ENCODE results near the gene MEGF10.

The MEGF10 gene

DNA sequence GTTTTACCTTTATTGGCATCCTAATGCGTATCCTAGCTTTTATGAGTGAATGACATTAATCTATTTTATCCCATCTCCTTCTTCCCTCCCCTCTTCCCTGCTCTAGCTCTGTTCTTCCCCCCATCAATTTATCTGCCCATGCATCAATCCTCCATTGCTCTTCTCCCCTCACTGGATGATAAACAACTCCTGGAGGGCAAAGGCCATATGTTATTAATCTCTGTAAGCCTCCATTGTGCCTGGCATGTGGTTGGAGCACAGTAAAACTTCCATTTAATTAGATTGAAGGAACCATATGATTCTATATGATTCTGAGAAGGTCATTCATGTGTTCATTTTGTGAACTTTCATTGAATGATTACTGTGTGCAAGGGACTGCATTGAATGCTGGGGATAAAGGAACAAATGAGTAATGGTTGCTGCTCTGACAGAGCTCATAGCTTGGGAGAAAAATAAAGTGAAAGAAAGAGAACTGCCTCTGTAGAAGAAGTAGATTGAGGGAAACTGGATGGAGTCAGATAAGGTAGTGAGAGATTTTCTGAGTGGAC lies 85.0 kb downstream of the MEGF10 start:
- no peak for DNase-seq

DNA sequence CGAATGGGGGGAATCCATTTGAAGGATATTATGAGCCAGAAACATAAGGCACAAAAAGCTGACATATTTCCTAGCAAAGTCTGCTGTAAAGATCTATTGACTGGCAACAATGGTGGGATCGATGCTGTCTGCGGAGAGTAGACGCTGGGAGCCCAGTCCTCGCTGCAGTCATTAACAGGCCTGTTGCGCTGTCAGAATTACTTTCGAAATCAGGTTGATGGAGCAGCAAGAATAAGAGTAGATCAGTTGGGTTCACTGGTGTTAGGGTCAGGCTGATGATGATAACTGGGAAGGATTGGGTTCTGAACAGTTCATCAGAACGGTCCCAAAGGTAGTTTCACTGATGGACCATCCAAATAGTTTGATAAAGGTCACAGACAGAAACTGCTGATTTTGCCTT lies 87.1 kb downstream of the MEGF10 start:
- DNase-seq: no peak

DNA sequence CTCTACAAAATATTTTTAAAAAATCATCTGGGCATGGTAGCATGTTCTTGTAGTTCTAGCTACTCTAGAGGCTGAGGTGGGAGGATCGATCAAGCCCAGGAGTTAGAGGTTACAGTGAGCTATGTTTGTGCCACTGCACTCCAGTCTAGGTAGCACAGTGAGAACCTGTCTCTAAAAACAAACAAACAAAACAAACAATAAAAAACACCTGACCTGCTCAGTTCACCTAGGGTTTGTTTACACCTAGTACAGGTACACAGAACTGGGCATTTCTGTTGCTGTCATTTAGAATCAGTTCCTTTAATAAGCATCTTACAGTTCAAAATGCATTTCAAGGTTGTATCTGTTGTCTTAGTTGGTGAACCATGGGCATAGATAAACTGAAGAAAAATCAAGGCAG lies 95.3 kb downstream of the MEGF10 start:
- DNase-seq: no peak

DNA sequence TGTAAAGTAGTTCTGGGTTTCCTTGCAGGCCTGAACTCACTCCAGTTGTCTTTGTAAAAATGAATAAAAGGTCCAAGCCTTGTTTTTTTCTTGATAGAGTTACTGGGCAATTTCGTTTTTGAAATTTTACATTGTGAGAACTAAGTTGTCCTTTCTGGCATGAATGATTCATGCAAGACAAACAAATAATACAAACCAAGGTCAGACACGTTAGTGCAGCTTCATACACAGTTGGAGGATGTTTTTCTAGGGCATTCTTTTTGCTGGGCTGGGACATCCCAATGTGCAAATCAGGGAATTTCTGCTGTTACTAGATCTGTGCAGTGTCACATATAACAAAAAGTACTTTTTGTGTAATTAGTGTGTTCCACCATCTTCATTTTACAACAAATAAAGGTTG lies 96.0 kb downstream of the MEGF10 start:
- DNase-seq: no peak

DNA sequence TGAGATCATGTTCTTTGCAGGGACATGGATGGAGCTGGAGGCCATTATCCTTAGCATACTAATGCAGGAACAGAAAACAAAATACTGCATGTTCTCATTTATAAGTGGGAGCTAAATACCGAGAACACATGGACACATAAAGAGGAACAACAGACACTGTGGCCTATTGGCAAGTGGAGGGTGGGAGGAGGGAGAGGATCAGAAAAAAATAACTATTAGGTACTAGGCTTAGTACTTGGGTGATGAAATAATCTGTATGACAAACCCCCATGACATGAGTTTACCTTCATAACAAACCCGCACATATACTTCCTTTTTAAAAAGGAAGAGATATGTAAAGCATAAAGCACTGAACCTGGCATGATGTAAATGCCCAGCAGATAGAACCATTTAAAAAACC lies 99.0 kb downstream of the MEGF10 start:
- no peak for DNase-seq

DNA sequence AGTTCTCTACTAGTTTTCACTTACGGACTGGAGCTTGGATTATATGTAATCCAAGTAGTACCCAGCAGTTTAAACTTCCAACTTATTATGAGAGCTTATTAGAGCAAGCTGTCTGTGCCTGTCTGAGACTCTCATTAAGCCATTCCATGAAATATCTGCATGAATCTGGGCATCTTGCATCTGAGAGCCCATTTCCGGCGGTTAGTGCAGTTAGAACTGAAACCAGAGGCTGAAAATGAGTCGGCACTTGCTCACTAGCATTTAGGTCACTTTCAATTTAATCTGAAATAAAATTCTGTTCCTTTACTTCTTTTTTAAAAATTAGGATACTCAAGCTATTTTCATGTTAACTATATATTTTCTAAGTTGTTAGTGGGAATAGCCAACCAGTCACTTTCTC lies 102.2 kb downstream of the MEGF10 start:
- DNase-seq: no peak

DNA sequence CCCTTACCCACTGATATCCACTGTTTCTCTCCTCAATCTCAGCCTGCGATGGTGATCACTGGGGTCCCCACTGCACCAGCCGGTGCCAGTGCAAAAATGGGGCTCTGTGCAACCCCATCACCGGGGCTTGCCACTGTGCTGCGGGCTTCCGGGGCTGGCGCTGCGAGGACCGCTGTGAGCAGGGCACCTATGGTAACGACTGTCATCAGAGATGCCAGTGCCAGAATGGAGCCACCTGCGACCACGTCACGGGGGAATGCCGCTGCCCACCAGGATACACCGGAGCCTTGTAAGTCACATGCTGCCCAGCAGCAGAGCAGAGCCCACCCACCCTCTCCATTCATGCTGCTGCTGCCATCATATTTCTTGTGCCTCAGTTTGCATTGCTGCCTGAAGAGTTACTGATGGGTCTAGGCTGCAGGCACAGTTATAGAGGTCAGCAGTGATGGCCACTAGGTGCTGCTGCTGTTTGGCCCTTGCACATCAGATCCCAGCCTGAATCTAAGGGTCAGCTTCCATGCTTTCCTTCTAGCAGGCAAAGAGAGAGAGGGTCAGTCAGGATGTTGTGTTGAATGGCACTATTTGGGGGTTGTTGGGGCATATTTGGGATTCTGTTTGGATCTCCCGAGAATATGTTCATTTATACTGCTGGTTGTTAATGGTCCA lies 106.0 kb downstream of the MEGF10 start:
- no peak for DNase-seq

DNA sequence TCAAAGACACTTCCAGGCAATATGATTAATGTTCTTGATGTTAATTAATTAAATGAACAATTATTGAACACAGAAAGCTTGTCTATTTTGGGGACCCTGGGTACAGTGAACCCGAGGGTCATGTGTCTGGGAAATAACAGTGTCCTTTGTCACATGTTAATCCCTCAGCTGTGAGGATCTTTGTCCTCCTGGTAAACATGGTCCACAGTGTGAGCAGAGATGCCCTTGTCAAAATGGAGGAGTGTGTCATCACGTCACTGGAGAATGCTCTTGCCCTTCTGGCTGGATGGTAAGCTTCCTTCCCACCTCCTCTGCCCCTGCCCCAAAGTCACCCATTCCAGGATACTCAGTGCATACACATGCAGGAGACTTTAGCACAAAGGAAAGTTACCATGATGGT lies 107.9 kb downstream of the MEGF10 start:
- no peak for DNase-seq

DNA sequence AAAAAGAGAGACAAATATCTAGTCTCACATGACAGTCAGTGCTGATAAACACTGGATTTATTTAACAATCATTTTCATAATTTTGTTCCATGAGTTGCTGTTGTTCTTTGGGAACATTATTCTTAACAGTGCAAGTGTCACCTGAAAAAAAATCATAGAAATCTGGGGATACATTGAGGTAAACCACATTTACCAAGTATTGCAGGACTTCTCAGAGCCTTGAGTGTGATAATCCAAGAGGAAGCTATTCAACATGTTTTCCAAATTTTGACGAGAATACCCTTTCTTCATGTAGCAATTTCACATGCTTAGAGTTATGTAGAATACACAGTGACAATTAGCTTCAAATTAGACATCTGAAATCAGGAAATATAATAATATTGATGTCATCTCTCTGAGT lies 108.5 kb downstream of the MEGF10 start:
- DNase-seq: no peak

DNA sequence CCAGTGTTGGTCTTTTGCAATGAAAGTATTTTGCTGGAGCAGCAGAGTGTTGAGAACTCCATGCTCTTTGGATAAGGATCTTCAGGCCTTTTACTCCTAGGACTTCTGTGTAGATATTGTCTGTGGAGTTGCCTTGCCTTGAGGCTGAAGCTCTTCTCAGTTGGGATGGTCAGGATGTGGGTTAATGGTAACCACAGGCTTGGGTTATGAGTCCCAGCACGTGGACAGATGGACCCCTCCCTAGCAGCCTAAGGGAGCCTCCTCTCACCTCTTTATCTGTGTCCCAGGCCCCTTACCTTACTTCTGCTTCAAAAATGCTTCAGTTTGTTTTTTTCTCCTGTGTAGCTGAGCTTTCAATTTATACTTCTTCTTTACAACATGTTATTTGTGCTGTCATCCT lies 109.9 kb downstream of the MEGF10 start:
- DNase-seq: no peak

DNA sequence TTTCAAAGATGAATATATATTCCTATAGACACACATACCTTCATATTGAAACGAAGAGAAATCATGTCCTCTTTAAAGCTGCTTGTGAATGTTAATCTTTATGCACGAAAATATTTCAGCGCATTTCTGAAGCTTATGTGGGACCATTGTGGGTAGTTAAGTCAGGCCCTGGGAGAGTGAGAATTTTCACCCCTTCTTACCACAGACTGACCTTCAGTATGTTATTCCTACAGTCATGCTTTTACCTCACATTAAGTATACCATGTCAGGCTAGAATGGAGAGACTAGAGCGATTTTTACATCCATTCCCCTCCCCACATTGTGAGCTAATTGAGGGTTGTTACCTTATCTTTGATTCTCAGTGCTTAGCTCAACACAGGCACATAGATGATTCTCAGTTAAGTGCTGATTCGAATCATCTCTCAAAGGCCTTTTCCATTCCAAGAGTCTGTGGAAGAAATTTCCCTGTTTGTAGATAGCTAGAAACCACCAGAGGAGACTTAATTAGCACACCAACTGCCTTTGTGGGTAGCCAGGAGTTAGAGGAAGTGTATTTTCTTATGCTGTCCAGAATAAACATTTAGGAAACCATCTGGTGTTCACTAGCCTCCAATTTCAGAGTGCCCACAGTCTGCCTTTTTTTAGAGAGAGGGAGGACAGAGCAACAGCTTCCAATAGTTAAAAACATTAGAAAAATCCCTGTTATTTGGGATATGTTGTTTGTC lies 110.5 kb downstream of the MEGF10 start:
- no peak for DNase-seq

DNA sequence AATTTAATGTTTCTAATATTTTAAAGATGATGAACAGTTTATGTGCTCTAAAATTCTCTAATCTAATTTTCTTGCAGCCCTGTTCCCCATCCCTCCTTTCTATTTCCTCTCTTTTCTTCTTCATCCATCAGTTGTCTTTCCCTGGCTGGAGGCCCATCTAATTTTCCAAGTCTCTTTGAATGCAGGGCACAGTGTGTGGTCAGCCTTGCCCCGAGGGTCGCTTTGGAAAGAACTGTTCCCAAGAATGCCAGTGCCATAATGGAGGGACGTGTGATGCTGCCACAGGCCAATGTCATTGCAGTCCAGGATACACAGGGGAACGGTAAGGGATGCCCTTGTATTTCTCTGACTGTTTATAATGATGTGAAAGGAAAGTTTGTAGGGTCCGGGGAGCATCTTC lies 111.8 kb downstream of the MEGF10 start:
- no peak for DNase-seq

DNA sequence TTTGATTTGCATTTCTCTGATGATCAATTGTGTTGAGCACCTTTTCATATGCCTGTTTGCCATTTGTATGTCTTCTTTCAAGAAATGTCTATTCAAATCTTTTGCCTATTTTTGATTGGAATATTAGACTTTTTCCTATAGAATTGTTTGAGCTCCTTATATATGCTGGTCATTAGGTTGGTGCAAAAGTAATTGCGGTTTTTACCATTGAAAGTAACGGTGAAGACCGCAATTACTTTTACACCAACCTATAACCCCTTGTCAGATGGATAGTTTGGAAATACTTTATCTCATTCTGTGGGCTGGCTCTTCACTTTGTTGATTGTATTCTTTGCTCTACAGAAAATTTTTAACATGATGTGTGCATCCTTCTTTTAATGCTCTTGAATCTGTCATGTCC lies 113.6 kb downstream of the MEGF10 start:
- DNase-seq: no peak

DNA sequence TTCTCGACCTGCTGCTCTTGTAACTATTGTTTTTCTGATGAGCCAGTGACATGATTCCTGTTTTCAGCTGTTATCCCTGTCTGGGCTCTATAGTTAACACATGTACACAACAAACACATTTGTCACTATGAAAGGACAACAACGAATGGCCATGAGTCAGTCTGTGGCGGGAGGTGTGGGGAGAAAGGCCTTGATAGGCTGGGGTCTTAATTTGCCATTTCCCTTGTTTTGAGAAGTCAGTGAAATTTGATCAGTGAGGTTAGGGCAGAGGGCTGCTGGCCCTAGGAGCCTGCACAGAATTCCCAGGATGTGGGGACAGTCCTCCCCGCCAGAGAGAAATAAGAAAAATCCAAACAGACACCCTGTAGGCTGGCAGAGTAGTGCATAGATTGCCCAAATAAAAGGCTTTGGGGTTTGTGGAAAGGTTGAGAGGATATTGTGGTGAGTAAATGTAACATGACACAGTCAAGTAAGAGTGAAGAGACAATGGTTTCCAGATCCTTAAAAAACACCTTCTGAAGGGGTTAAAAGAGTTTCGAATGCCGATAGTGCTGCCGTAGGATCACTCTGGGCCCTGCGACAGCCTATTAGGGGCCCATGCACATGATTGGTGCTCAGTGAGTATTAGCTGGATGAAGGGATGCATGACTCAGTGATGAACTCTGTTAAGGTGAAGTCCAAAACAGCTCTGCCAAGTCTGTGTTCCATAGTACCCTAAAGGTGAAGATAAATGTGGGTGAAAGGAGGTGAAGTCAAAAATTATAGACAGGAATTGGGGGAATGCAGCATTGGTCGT lies 115.9 kb downstream of the MEGF10 start:
- DNase-seq: no peak

DNA sequence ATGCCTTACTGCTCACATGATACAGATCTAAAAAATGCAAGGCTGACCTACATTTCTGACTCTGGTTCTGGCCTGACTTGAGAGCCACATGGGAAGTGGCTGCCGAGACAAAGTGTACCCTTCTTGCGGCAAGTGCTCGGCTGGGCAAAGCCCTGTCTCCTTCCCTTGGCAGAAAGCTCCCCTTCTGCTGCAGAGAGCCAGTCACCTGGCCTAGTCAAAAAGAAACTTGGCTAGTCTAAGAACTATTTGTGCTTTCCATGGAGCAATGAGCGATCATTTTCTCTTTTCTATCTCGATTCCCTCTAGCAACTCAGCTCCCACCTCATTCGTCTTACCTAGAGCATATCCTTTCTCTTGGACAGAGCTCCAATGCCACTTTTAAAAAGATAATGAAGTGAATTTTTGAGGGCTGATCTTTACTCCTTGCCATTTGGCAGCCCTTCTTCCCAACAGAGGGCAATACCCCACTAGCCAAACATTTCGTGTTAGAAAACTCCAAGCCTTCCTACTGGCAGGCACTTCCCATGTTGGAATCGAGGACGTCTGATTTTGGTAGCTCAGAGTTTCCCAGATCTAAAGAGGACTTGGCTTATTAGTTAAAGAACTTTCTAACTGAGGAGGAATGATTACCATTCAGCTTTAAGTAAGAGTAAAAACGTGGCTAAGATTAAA lies 118.8 kb downstream of the MEGF10 start:
- DNase-seq: no peak

DNA sequence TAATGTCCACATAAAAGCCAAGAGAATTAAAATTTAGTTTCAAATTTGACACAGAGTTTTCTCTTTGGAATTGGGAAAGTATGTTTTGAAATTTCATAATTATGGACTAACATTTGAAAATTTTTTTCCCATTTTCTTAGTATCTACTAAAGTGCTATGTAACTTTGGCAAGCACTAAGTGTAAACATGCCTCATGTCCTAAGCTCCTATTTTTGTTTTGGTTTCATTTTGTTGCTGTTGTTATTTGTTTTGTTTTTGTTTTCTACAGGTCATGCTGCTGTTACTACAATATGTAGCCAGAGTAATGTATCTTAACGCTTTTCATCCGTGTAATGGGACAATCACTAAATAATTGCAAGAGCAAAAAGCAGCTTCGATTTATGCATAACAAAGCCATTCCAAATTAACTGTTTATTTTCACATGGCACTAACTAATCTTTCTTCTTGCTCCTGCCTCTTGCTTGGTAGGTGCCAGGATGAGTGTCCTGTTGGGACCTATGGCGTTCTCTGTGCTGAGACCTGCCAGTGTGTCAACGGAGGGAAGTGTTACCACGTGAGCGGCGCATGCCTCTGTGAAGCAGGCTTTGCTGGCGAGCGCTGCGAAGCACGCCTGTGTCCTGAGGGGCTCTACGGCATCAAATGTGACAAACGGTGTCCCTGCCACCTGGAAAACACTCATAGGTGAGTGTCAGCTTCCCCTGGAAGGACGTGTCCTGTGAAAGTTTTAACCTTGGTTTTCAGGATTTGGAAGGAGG lies 119.5 kb downstream of the MEGF10 start:
- no peak for DNase-seq

DNA sequence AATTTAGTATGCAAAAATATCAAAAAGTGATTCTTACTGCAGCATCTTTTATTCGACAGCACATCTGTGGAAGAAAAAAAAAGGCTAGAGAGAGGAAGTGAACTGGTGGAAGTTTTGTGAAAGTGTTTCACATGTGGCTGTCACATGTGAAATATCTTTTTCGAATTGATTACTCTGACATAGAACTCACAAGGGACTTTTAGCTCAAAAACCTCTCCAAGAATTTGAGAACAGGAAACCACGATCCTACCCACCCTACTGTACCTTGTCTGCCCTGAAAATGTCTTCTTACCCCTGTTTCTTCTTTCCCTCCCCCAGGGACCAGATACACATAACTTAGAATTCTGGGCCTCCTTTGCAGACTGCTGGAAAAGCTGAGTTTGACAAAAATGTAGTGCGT lies 120.4 kb downstream of the MEGF10 start:
- DNase-seq: no peak

DNA sequence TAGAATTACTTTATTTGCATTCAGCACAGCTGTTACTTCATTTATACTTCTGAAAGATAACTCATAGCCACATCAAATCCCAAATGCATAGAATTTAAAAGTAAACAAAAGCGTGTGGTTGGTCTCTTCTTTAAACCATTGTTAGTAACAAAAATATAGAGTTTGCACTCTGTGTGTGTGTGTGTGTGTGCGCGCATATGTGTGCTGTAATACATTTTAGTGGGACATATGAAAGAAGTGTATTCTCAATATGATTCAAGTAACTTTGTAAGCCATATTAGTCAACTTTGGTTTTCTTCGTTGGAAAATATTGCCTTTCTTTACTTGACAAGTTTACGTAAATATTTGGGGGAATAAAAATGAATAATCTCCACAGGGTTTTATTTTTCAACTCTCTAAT lies 120.8 kb downstream of the MEGF10 start:
- no peak for DNase-seq

DNA sequence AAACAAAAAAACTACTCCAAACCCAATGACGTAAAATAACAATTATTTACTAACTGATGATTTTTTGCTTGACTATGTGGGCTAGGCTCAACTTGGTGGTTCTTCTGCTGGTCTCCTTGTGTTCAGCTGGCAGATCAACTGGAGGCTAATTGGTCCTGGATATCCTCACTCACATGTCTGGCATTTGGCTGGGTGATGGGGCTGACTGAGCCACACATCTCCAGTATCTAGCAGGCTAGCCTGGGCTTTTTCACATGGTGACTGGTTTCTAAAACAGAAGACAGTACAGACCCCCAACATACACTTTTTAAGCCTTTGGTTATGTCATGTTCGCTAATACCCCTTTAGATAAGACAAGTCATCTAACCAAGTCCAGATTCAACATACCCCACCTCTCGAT lies 122.1 kb downstream of the MEGF10 start:
- DNase-seq: no peak

DNA sequence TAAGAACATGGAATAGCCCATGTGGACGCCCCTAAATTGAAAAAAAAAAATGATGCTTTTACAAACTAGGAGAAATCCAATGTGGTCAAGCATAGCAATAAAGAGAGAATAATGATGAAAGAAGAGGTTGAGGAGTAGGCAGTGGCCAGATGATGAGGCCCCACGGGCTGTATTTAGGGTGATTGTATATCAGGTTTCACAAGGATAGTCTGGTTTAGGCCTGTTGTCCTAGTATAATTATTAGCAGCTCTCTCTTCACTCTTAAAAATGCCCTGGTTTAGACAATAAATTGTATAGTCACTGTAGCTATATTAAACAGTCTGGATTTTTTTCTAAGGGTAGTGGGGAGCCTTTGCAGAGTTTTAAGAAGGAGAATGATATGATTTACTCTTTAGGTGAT lies 124.4 kb downstream of the MEGF10 start:
- no peak for DNase-seq

DNA sequence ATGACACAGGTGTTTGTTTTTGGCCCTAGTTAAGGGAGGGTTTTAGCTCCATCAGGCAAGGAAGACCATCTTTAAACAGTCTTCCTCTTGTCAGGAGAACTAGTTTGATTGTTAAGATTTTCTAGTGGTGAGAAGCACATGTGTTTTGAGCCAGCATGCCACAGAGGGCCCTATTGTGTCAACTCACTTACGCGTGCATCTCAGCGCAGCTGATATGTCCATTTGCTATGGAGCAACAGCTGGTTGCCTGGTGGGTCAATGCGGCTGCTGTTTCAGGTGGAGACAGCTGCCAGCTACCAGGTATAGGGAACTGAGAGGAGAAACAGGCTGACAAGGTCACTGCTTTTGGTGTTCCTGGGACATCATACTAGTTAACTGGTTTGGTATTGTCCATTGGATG lies 126.3 kb downstream of the MEGF10 start:
- no peak for DNase-seq

DNA sequence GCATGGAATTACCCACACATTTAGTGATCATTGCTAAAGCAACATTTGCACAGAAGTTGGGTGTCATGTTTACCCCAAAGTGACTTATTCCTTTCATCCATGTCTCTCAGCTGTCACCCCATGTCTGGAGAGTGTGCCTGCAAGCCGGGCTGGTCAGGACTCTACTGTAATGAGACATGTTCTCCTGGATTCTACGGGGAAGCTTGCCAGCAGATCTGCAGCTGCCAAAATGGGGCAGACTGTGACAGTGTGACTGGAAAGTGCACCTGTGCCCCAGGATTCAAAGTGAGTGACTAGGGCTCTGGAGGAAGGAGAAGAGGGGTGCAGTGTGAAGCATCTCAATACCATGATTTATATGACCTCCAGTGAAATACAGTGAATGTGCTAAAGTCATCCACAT lies 126.9 kb downstream of the MEGF10 start:
- DNase-seq: no peak

DNA sequence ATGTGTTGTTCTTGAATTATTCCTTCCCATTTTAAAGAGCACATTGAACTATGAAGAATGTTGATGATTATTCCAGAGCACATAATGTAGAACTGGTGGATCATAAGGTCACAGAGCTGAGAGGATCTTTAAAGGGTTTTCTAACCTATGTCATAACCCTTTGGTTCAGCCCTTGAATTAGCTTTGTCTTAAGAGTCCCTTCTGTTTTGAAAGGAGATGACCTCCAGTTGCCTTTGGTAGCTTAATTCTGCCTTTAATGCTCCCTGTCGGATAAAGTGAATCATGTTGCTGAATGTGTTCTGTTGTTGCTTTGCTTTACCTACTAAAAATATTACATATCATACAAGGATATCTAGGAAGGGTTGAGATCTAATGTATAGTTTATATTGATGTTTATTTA lies 127.8 kb downstream of the MEGF10 start:
- DNase-seq: no peak
